GM12878 (cell line): Measurements from ENCODE around the gene PCSK5. TPM values are rescaled to one million over a fixed set of nuclear protein-coding genes. Genes with fewer than 3 reads are reported as not detected.

Source experiments
- ATAC-seq: fragments of 200-7000 bp; cut with Tn5 transposase; 3 replicates; pipeline ENCODE4 v1.9.1; 2020; ENCODE audit warnings: mild to moderate bottlenecking, moderate library complexity
- BruUV-seq: library from RNA; stranded (reverse); fragments of 400-500 nt; replicated peaks from 2 replicates; lab custom pipeline; 2021; lab: Mats Ljungman, UMichigan
- CTCF ChIA-PET: fragments of 300-600 bp; sonication (Branson Sonifier 250); formaldehyde crosslinking; extraction: SDS; loops from one replicate; lab custom pipeline; 2021; ENCODE audit warnings: inconsistent platforms; lab: Yijun Ruan, JAX
- POLR2A ChIA-PET: fragments of 350-600 bp; formaldehyde crosslinking; extraction: SDS; loops from one replicate; lab custom pipeline; 2021; ENCODE audit warnings: inconsistent platforms; lab: Charles Lee
- RAD21 ChIA-PET: fragments of 300-600 bp; sonication (Branson Sonifier 250); formaldehyde crosslinking; loops from one replicate; lab custom pipeline; 2023; ENCODE audit warnings: antibody characterized with exemption; ENCODE audit not compliant: unreplicated experiment; lab: Charles Lee
- SMC1A ChIA-PET: fragments of 300-600 bp; sonication (Branson Sonifier 250); formaldehyde crosslinking; loops from one replicate; lab custom pipeline; 2023; ENCODE audit not compliant: unreplicated experiment, uncharacterized antibody; lab: Charles Lee
- DNase-seq: peaks from one replicate; pipeline ENCODE4 v3.0.0-alpha.2; 2011; ENCODE audit warnings: low read depth, low spot score
- FAIRE-seq: peaks from 3 replicates; lab custom pipeline; 2011; peaks lifted over from hg19 to GRCh38; lab: Jason Lieb, UNC
- H2AFZ ChIP-seq: 2 replicates; pipeline ENCODE4 v1.6.0; 2011; ENCODE audit warnings: low read depth, low read length, control low read depth; ENCODE audit not compliant: control insufficient read depth
- H3K27ac ChIP-seq: 2 replicates; pipeline ENCODE4 v1.5.1; 2011; ENCODE audit warnings: control low read depth; ENCODE audit not compliant: control insufficient read depth, insufficient read depth
- H3K27me3 ChIP-seq, 2 experiments: replicated peaks in 1 of 2; 2 replicates each; pipeline versions ENCODE4 v1.6.0 to v1.6.1; 2011; ENCODE audit warnings: low read length in 1 of 2; ENCODE audit not compliant: control insufficient read depth in 2 of 2, insufficient read depth in 2 of 2
- H3K36me3 ChIP-seq, 2 experiments: 2 replicates each; pipeline ENCODE4 v1.5.1; 2011; ENCODE audit warnings: low read length in 1 of 2; ENCODE audit not compliant: control insufficient read depth in 2 of 2, insufficient read depth in 2 of 2
- H3K4me1 ChIP-seq: 2 replicates; pipeline ENCODE4 v1.6.1; 2011; ENCODE audit warnings: mild to moderate bottlenecking, low read length, moderate library complexity, mixed read lengths; ENCODE audit not compliant: control insufficient read depth, insufficient read depth
- H3K4me2 ChIP-seq: 2 replicates; pipeline ENCODE4 v1.6.0; 2011; ENCODE audit warnings: control low read depth; ENCODE audit not compliant: control insufficient read depth, insufficient read depth
- H3K4me3 ChIP-seq: fragments of 200-600 bp; sonication (generic); 2 replicates; pipeline ENCODE4 v1.5.1; 2016
- H3K79me2 ChIP-seq: 2 replicates; pipeline ENCODE4 v1.6.0; 2011; ENCODE audit warnings: low read length; ENCODE audit not compliant: control insufficient read depth, insufficient read depth
- H3K9ac ChIP-seq: 2 replicates; pipeline ENCODE4 v1.8.0; 2011; ENCODE audit warnings: low read length, control low read depth, mixed read lengths; ENCODE audit not compliant: control insufficient read depth, insufficient read depth
- H3K9me3 ChIP-seq: replicated peaks from 3 replicates; pipeline ENCODE4 v1.5.1; 2011; ENCODE audit warnings: mild to moderate bottlenecking, low read length; ENCODE audit not compliant: control insufficient read depth, insufficient read depth
- H4K20me1 ChIP-seq: 2 replicates; pipeline ENCODE4 v1.6.0; 2011; ENCODE audit not compliant: control insufficient read depth, insufficient read depth
- CHD2 ChIP-seq: IDR thresholded peaks from 2 replicates; pipeline ENCODE4 v1.6.1; 2011; ENCODE audit warnings: low read depth, low read length, improper control_type of control experiment, borderline replicate concordance
- CTCF ChIP-seq, 3 experiments: IDR thresholded peaks in 2 of 3; conservative IDR thresholded peaks in 1 of 3; 2 replicates each; pipeline ENCODE4 v1.5.1; 2011; ENCODE audit warnings: low read depth in 3 of 3, low read length in 3 of 3, mild to moderate bottlenecking in 3 of 3, control low read depth in 2 of 3, moderate library complexity in 2 of 3, inconsistent platforms in 1 of 3, mixed read lengths in 1 of 3; ENCODE audit not compliant: control insufficient read depth in 2 of 3, insufficient read depth in 1 of 3; ENCODE audit errors: extremely low read depth in 1 of 3
- KDM1A ChIP-seq: fragments of 200-600 bp; sonication (generic); IDR thresholded peaks from 2 replicates; pipeline ENCODE4 v1.6.1; 2016; ENCODE audit warnings: borderline replicate concordance
- MYC ChIP-seq: IDR thresholded peaks from 2 replicates; pipeline ENCODE4 v1.6.1; 2011; ENCODE audit warnings: mild to moderate bottlenecking, low read length, moderate library complexity, inconsistent platforms; ENCODE audit not compliant: insufficient read depth, insufficient replicate concordance, insufficient read length, severe bottlenecking
- POLR2AphosphoS2 ChIP-seq: IDR thresholded peaks from 2 replicates; pipeline ENCODE4 v1.6.1; 2011; ENCODE audit warnings: low read depth, mild to moderate bottlenecking, low read length, improper control_type of control experiment, moderate library complexity
- PRDM15 ChIP-seq: fragments of 450-650 bp; formaldehyde crosslinking; IDR thresholded peaks from 2 replicates; pipeline ENCODE4 v1.4.0; 2020; ENCODE audit warnings: mild to moderate bottlenecking, moderate library complexity
- TCF7 ChIP-seq: IDR thresholded peaks from 2 replicates; pipeline ENCODE4 v1.6.1; 2014; ENCODE audit warnings: antibody characterized with exemption, borderline replicate concordance
- WRNIP1 ChIP-seq: IDR thresholded peaks from 2 replicates; pipeline ENCODE4 v1.6.1; 2011; ENCODE audit warnings: low read depth, low read length, improper control_type of control experiment, borderline replicate concordance
- WGBS: methylation state at CpG from one replicate; pipeline ENCODE4 v1.1.6; 2016; ENCODE audit warnings: low lambda C conversion rate; ENCODE audit not compliant: insufficient replicate concordance, insufficient coverage; ENCODE audit errors: missing lambda C conversion rate; 5-methylcytosine and 5-hydroxymethylcytosine counted together
- in situ Hi-C: fragments of 300-500 bp; cut with MboI; formaldehyde crosslinking; loops from 9 replicates; pipeline ENCODE4 v1.14.3; 2018; ENCODE audit warnings: mixed read lengths
- intact Hi-C: fragments of 100-400 bp; cut with micrococcal nuclease; formaldehyde crosslinking; loops from one replicate; pipeline ENCODE4 v1.14.2; 2022; ENCODE audit not compliant: unreplicated experiment
- polyA plus RNA-seq, 11 experiments: library from polyadenylated mRNA; depleted of rRNA in 4 of 11; unstranded in 6 of 11; stranded (reverse) in 5 of 11; fragments of >200 nt; fragmentation: Nextera tagmentation in 4 of 11; fragmentation: Illumina TruSeq in 1 of 11; extraction: Ambion mirVana in 4 of 11; extraction: Trizol in 1 of 11; gene quantifications; 1 replicate in 1 of 11; 2 replicates in 10 of 11; pipeline versions ENCODE4 v1.2.1 to v1.2.3, GENCODE V29; 2011 to 2016; ENCODE audit warnings: inconsistent platforms in 2 of 11, missing spikeins in 2 of 11, low read depth in 1 of 11
- total RNA-seq, 4 experiments: library from RNA; depleted of rRNA in 3 of 4; stranded (reverse); fragments of >200 nt in 3 of 4; fragmentation: Illumina TruSeq in 1 of 4; extraction: Trizol in 1 of 4; gene quantifications; 2 replicates each; pipeline versions ENCODE4 v1.2.1 to v1.2.3, GENCODE V29; 2013 to 2021
- TF ChIP-seq, protein P1 (sequence below): IDR thresholded peaks from 2 replicates; pipeline ENCODE4 v1.6.1; 2012; ENCODE audit warnings: mild to moderate bottlenecking, low read depth, low read length
- TF ChIP-seq, protein P2 (sequence below): fragments of 450-650 bp; IDR thresholded peaks from 2 replicates; pipeline ENCODE4 v1.6.1; 2017; ENCODE audit warnings: mild to moderate bottlenecking, moderate library complexity

Gene PCSK5
- total and polyA plus RNA-seq, 10 of the 15 experiments (the other 5 are each of a cell fraction or from before 2014, with no cell fraction given) = 0.01 to 0.13 (median 0.04) TPM; not detected in 3

DNA sequence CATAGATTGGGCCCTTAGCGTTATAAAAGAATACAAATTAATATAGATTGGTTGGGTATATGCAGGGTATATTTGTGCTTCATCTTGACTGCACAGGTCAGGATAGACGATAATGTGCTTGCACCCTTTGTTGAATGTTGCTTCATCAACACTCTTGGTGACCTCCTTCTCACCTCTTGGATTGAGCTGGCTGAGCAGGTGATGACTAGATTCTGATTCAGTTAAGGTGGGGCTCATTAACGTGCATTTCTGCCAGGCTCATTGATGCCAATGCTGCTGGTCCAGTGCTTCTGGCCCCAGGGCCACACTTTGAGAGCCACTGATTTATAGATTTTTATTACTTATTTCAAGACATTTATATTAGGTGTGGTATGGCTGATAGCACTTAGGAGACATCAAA is 27.7 kb downstream of the PCSK5 start:
- Histone ChIP-seq H3K79me2 (no peaks in the 10 kb centered on the region), H4K20me1 (no peaks in the 10 kb centered on the region), H3K36me3 (no peaks in the 10 kb centered on the region), H3K4me3 (no peak overlapping the region), H3K4me1 (no peaks in the 10 kb centered on the region), H3K9ac (no peak overlapping the region), H3K27ac (no peak overlapping the region), H3K9me3 (no peaks in the 10 kb centered on the region), H3K4me2 (no peak overlapping the region), H3K27me3 (no peaks in the 10 kb centered on the region), H2AFZ (no peak overlapping the region)
- in situ Hi-C loops = no loop called here
- DNase-seq (no peak), ATAC-seq (no peak), FAIRE-seq (no peak)
- POLR2A ChIA-PET = no interaction called here
- intact Hi-C loops = no loop called here
- no TSS peak for BruUV-seq
- SMC1A ChIA-PET = no interaction called here
- RAD21 ChIA-PET = no interaction called here
- WGBS = 36% methylated on average over 3 of the region's 3 CpGs
- CTCF ChIA-PET = no interaction called here
- TF ChIP-seq PRDM15 (CRISPR knock-in tag) = no peak
- no peak for TF ChIP-seq KDM1A
- no peak for TF ChIP-seq POLR2AphosphoS2
- no peak for TF ChIP-seq WRNIP1
- no peak for TF ChIP-seq TCF7
- TF ChIP-seq, protein P1, sequence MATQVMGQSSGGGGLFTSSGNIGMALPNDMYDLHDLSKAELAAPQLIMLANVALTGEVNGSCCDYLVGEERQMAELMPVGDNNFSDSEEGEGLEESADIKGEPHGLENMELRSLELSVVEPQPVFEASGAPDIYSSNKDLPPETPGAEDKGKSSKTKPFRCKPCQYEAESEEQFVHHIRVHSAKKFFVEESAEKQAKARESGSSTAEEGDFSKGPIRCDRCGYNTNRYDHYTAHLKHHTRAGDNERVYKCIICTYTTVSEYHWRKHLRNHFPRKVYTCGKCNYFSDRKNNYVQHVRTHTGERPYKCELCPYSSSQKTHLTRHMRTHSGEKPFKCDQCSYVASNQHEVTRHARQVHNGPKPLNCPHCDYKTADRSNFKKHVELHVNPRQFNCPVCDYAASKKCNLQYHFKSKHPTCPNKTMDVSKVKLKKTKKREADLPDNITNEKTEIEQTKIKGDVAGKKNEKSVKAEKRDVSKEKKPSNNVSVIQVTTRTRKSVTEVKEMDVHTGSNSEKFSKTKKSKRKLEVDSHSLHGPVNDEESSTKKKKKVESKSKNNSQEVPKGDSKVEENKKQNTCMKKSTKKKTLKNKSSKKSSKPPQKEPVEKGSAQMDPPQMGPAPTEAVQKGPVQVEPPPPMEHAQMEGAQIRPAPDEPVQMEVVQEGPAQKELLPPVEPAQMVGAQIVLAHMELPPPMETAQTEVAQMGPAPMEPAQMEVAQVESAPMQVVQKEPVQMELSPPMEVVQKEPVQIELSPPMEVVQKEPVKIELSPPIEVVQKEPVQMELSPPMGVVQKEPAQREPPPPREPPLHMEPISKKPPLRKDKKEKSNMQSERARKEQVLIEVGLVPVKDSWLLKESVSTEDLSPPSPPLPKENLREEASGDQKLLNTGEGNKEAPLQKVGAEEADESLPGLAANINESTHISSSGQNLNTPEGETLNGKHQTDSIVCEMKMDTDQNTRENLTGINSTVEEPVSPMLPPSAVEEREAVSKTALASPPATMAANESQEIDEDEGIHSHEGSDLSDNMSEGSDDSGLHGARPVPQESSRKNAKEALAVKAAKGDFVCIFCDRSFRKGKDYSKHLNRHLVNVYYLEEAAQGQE = no peak
- TF ChIP-seq, protein P2, sequence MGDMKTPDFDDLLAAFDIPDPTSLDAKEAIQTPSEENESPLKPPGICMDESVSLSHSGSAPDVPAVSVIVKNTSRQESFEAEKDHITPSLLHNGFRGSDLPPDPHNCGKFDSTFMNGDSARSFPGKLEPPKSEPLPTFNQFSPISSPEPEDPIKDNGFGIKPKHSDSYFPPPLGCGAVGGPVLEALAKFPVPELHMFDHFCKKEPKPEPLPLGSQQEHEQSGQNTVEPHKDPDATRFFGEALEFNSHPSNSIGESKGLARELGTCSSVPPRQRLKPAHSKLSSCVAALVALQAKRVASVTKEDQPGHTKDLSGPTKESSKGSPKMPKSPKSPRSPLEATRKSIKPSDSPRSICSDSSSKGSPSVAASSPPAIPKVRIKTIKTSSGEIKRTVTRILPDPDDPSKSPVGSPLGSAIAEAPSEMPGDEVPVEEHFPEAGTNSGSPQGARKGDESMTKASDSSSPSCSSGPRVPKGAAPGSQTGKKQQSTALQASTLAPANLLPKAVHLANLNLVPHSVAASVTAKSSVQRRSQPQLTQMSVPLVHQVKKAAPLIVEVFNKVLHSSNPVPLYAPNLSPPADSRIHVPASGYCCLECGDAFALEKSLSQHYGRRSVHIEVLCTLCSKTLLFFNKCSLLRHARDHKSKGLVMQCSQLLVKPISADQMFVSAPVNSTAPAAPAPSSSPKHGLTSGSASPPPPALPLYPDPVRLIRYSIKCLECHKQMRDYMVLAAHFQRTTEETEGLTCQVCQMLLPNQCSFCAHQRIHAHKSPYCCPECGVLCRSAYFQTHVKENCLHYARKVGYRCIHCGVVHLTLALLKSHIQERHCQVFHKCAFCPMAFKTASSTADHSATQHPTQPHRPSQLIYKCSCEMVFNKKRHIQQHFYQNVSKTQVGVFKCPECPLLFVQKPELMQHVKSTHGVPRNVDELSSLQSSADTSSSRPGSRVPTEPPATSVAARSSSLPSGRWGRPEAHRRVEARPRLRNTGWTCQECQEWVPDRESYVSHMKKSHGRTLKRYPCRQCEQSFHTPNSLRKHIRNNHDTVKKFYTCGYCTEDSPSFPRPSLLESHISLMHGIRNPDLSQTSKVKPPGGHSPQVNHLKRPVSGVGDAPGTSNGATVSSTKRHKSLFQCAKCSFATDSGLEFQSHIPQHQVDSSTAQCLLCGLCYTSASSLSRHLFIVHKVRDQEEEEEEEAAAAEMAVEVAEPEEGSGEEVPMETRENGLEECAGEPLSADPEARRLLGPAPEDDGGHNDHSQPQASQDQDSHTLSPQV = no peak
- no peak for TF ChIP-seq CTCF (IDR thresholded peaks at IDR 0.05 in 2 of 3, conservative IDR thresholded peaks at IDR 0.05 in 1 of 3; ENCODE audit: control insufficient read depth in 2 of 3, extremely low read depth in 1 of 3, insufficient read depth in 1 of 3, low read depth in 3 of 3, low read length in 3 of 3)
- TF ChIP-seq CHD2 = no peak
- TF ChIP-seq MYC = no peak
